ENCODE measurements around the gene ADARB2. TPM values are rescaled to one million over a fixed set of nuclear protein-coding genes. Genes with fewer than 3 reads are reported as not detected.
"Not testable (repeated sequence)": the region's sequence is repeated elsewhere in the genome, so short reads cannot be mapped to it uniquely, and the experiment has no call there.

ADARB2 gene
- total RNA-seq, 2 experiments from 2014 or later: 2.5 to 3.0 TPM

DNA sequence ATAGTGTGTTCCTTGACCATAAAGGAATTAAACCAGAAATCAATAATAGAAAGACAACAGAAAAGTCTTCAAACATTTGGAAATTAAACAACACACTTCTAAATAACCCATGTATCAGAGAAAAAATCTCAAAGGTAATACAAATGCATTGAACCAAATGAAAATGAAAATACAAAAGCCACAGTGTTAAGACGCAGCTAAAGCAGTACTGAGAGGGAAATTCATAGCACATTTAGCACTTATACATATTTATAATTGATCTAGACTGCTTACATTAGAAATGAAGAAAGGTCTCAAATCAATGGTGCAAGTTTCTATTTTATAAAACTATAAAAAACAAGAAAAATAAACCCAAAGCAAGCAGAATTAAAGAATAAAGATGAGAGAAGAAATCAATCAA lies 306.1 kb downstream of the ADARB2 start:
- POLR2A ChIA-PET: no interaction called here
- no peak for DNase-seq
- no peaks in the 10 kb centered on the region for H3K36me3 Mint-ChIP-seq (ENCODE audit: low read depth)
- no peak overlapping the region for H3K27ac Mint-ChIP-seq
- no peaks in the 10 kb centered on the region for H3K4me1 Mint-ChIP-seq
- CTCF ChIA-PET: no interaction called here
- H3K9me3 Mint-ChIP-seq: peaks cover 15% of the 10 kb centered on the region
- H3K4me3 Mint-ChIP-seq: no peak overlapping the region
- peaks cover 4% of the 10 kb centered on the region for H3K27me3 Mint-ChIP-seq

DNA sequence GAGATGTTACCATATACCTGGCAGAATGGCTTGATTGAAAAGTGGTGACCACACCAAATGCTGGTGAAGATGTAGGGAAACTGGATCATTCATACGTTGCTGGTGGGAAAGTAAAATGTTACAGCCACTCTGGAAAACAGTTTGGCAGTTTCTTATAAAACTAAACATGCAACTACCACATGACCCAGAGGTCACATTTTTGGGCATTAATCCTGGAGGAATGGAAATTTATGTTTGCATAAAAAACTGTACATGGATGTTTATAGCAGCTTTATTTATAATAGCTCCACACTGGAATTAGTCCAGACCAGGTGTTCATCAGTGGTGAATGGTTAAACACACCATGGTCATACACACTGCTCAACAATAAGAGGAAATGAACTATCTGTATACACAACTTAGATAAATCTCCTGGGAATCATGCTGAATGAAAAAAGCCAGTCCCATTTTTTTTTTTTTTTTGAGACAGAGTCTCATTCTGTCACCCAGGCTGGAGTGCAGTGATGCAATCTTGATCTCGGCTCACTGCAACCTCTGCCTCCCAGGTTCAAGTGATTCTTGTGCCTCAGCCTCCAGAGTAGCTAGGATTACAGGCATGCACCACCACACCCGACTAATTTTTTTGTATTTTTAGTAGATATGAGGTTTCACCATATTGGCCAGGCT lies 309.7 kb downstream of the ADARB2 start:
- CTCF ChIA-PET: interaction anchor here (0.5 kb wide), 1 partner anchor 59 kb away, joined by 3 read pairs; no protein-coding TSS in a partner anchor
- DNase-seq; H3K27me3 Mint-ChIP-seq; H3K4me1 Mint-ChIP-seq; H3K27ac Mint-ChIP-seq; H3K36me3 Mint-ChIP-seq (ENCODE audit: low read depth); POLR2A ChIA-PET; H3K4me3 Mint-ChIP-seq: not testable (repeated sequence)
- peaks cover 15% of the 10 kb centered on the region for H3K9me3 Mint-ChIP-seq

DNA sequence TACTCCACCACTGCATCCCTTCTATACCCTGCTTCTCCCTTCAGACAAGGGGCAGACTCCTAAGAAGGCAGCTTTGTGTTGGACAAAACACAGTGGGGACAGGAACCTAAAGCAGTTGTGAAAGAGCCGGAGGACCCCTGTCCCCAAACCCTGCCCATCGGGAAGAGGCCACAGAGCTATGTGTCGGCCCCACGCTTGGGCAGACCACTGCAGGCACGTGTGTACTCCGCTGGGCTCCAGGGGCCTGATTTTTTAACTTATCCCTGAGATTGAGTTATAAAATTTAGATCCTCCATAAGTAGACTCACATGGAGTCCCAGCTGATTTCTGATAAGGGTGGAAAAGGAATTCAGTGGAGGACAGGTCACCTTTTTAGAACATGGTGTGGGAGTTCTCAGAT lies 310.5 kb downstream of the ADARB2 start:
- no peak overlapping the region for H3K4me3 Mint-ChIP-seq
- no peak for DNase-seq
- H3K27ac Mint-ChIP-seq: no peak overlapping the region
- peaks cover 8% of the 10 kb centered on the region for H3K27me3 Mint-ChIP-seq
- CTCF ChIA-PET: no interaction called here
- POLR2A ChIA-PET: no interaction called here
- no peaks in the 10 kb centered on the region for H3K36me3 Mint-ChIP-seq (ENCODE audit: low read depth)
- H3K4me1 Mint-ChIP-seq: no peaks in the 10 kb centered on the region
- peaks cover 12% of the 10 kb centered on the region for H3K9me3 Mint-ChIP-seq

DNA sequence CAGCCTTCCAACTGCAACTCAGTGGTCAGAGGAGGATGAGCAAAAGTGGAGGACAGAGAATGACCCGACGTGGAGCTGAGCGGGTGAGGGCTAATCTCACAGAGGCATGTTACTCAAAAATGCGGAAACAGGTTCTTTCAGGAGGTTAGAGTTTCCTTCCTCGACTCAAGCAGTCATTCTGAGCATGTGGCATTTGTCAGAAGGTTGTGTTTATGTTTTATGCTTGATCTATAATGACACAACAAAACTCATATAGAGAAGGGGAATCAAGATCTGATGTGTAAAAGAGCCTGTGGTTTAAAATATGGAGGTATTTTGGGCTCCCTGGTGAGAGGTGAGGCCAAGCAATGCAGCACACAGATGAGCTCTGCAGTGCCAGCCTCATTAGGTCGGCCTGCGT lies 311.4 kb downstream of the ADARB2 start:
- POLR2A ChIA-PET: no interaction called here
- Mint-ChIP-seq H3K27ac (no peak overlapping the region), H3K36me3 (ENCODE audit: low read depth) (no peaks in the 10 kb centered on the region), H3K9me3 (peaks cover 10% of the 10 kb centered on the region), H3K4me1 (no peaks in the 10 kb centered on the region), H3K4me3 (no peak overlapping the region), H3K27me3 (peaks cover 15% of the 10 kb centered on the region)
- no peak for DNase-seq
- CTCF ChIA-PET: no interaction called here

DNA sequence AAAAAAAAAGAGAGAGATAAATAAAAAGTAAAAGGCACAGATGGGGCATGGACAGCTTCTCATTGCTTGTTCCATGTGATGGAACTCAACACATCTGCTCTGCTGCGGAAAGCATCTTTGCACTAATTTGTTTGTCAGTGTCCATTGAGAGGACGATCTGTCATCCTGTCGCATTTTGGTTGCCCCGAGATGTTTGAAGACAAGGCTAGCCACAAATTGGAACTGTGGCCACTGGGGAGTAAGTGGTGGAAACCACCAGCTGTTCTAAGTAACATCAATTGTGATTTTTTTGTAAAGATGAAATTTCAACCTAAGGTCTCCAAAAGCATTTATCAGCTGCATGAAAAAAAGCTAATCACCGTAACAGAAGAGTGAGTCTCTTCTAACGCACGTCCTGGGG lies 312.7 kb downstream of the ADARB2 start:
- Mint-ChIP-seq H3K36me3 (ENCODE audit: low read depth) (no peaks in the 10 kb centered on the region), H3K27me3 (peaks cover 17% of the 10 kb centered on the region), H3K27ac (no peak overlapping the region), H3K4me1 (no peaks in the 10 kb centered on the region), H3K9me3 (peaks cover under 1% of the 10 kb centered on the region), H3K4me3 (no peak overlapping the region)
- ChIA-PET POLR2A (interaction anchor here (0.9 kb wide), 1 partner anchor 12 kb away, joined by 3 read pairs; no protein-coding TSS in a partner anchor), CTCF (no interaction called here)
- no peak for DNase-seq

DNA sequence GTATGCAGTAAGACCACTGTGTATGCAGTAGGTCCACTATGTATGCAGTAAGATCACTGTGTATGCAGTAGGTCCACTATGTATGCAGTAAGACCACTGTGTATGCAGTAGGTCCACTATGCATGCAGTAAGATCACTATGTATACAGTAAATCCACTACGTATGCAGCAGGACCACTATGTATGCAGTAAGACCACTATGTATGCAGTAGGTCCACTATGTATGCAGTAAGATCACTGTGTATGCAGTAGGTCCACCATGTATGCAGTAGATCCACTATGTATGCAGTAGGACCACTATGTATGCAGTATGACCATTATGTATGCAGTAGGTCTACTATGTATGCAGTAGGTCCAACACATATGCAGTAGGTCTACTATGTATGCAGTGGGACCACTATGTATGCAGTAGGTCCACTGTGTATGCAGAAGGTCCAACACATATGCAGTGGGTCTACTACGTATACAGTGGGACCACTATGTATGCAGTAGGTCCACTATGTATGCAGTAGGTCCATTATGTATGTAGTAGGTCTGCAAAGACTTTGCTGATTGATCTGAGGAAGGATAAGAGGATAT lies 313.6 kb downstream of the ADARB2 start:
- Mint-ChIP-seq H3K4me3 (no peak overlapping the region), H3K27ac (no peak overlapping the region)

DNA sequence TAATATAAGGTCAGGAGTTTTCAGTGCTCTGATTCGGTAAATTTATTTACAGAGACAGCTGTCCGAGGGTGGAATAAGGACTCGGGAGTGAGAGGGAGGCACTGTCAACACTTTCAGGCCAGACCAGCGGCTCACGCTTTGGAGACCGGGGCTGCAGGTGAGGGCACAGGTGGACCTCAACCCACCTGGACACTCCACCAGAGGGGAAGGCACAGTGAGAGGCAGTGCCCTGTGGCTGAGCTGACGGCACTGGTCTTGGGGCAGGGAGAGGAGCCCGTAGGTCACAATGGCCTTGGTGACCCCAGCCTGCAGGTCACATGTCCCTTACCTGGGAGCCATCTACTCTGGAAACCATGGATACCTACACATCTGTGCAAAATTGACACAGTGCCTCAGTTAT lies 315.1 kb downstream of the ADARB2 start:
- Mint-ChIP-seq H3K9me3 (no peaks in the 10 kb centered on the region), H3K4me3 (no peak overlapping the region), H3K27ac (no peak overlapping the region), H3K27me3 (peaks cover 20% of the 10 kb centered on the region), H3K36me3 (ENCODE audit: low read depth) (no peaks in the 10 kb centered on the region), H3K4me1 (no peaks in the 10 kb centered on the region)
- ChIA-PET POLR2A (no interaction called here), CTCF (no interaction called here)
- no peak for DNase-seq

More for the DNA sequence above, 313.6 kb downstream of the ADARB2 start:
- H3K4me1 Mint-ChIP-seq: no peaks in the 10 kb centered on the region
- POLR2A ChIA-PET: interaction anchor here (0.9 kb wide), 1 partner anchor 13 kb away, joined by 3 read pairs; no protein-coding TSS in a partner anchor
- no peaks in the 10 kb centered on the region for H3K36me3 Mint-ChIP-seq (ENCODE audit: low read depth)
- no peak for DNase-seq
- CTCF ChIA-PET: no interaction called here
- peaks cover 18% of the 10 kb centered on the region for H3K27me3 Mint-ChIP-seq
- no peaks in the 10 kb centered on the region for H3K9me3 Mint-ChIP-seq

DNA sequence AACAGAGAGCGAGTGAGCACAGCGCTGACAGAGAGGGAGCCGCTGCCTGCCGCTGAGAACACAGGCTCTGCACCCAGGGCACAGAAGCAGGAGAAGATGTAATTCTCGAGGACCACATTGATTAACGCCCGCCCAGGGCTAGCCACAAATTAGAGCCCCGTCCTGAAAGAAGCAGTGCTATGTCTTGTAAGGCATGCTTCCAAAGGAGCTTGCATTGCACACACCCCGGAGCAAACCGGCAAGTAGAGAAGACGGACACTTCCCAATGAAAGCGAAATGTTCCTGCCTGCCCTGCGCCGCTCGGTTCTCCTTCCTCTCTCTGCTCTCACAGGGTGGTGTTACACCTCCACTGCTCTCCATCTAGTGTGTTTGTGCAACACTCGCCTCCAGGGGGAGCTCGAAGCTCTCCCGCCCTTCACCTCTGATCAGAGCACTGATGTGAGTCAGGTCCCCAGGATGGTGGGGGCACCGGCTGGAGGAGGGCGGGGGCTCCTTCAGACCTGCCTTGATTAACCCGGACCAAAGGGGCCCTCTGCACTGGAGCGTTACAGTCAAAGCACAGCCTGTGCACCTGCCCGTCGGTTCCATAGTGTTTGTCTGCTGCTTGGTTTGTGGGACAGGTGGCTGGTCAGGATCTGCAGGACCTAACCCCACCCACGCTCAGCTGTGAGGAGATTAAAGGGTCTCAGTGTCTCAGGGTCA lies 316.5 kb downstream of the ADARB2 start:
- peaks cover 17% of the 10 kb centered on the region for H3K27me3 Mint-ChIP-seq
- no peaks in the 10 kb centered on the region for H3K9me3 Mint-ChIP-seq
- H3K4me3 Mint-ChIP-seq: no peak overlapping the region
- ChIA-PET POLR2A (no interaction called here), CTCF (interaction anchor here (0.7 to 1.4 kb wide), 7 partner anchors 9 to 208 kb away, joined by 3 to 5 read pairs (median 3); no protein-coding TSS in a partner anchor)
- no peaks in the 10 kb centered on the region for H3K4me1 Mint-ChIP-seq
- no peak overlapping the region for H3K27ac Mint-ChIP-seq
- DNase-seq: peak; percentile 66
- no peaks in the 10 kb centered on the region for H3K36me3 Mint-ChIP-seq (ENCODE audit: low read depth)

DNA sequence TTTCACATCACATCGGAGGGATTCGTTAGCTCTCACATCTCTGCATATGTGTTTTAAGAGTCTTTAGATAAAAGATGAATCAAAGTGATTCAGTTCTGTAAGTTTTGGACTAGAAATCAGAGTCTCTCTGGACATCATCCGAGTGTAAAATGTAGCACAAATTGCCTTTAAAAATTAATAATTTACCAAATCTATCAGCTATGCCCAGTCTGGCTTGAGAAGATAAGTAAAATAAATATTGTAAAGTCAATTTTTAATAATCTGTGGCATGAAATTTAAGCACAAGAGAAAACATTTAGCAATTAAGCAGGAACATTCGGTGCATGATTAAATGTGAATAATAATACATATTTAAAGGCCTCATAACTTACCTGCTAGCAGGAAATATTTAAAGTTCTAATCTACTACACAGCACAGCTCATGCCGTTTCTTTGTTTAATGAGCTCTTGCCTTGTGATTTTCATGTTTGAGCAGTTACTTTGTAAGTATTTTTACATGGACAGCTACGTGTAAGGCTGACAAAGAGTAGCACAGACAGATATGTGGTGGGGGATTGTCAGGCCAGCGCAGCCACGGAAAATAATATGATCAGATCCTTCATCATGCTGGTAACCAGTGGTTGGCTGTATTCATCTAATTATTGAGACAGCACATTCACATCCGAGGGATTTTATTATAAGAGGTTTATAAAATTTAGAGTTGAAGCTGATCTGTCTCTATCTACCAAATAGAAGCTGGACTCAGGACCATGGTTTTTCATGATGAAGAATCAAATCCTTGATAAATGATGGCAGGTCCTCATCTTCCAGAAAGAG lies 317.3 kb downstream of the ADARB2 start:
- Mint-ChIP-seq H3K9me3 (no peaks in the 10 kb centered on the region), H3K27ac (no peak overlapping the region), H3K27me3 (peaks cover 14% of the 10 kb centered on the region), H3K4me1 (no peaks in the 10 kb centered on the region), H3K4me3 (no peak overlapping the region), H3K36me3 (ENCODE audit: low read depth) (no peaks in the 10 kb centered on the region)
- DNase-seq: no peak
- ChIA-PET CTCF (interaction anchor here (0.7 to 1.4 kb wide), 6 partner anchors 8 to 208 kb away, joined by 3 to 5 read pairs (median 3); no protein-coding TSS in a partner anchor), POLR2A (no interaction called here)

DNA sequence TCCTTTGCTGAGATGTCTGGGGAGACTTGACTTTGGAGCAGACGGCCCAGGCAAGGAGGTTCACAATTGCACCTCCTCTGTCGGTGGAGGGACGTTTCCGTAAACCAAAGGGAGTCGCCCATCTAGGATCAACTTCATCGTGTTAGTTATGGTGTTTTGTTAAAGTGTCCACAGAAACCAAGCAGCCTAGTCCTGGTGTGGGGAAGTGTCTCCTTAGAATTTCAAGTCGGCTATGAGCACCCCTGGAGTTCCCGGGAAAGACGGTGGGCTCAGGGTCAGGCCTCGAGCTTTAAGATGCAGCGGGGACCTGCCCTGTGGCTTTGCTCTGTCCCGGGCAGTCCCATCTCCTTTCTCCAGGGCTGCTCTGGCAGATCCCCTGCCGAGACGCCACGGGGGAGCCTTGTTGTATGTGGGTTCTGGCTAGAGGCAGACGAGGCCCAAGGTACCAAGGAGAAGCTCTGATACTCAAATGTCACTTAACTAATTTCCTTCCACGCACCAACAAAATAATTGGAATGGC lies 319.2 kb downstream of the ADARB2 start:
- ChIA-PET POLR2A (no interaction called here), CTCF (no interaction called here)
- Mint-ChIP-seq H3K36me3 (ENCODE audit: low read depth) (no peaks in the 10 kb centered on the region), H3K4me1 (no peaks in the 10 kb centered on the region), H3K9me3 (no peaks in the 10 kb centered on the region), H3K4me3 (no peak overlapping the region), H3K27ac (no peak overlapping the region), H3K27me3 (peaks cover 14% of the 10 kb centered on the region)
- peak; percentile 6 for DNase-seq

DNA sequence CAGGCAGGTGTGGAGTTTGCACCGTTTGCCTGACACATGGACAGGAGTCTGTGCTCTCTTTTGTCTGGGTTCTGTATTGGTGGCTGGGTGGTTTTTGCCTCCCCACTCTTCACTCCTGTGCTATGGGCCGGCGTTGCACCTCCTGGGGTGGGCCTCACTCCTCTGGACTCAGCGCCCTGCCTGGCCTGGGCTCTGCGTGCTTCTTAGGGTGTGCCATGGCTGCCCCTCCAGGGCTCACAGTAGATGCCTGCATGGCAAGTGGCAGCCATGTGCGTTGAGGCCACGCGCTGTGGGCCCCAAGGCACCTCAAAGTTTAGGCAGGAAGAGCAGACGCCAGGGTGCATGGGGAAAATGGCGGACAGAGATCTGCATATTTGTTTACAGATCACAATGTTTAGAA lies 319.8 kb downstream of the ADARB2 start:
- H3K27ac Mint-ChIP-seq: no peak overlapping the region
- no peaks in the 10 kb centered on the region for H3K4me1 Mint-ChIP-seq

DNA sequence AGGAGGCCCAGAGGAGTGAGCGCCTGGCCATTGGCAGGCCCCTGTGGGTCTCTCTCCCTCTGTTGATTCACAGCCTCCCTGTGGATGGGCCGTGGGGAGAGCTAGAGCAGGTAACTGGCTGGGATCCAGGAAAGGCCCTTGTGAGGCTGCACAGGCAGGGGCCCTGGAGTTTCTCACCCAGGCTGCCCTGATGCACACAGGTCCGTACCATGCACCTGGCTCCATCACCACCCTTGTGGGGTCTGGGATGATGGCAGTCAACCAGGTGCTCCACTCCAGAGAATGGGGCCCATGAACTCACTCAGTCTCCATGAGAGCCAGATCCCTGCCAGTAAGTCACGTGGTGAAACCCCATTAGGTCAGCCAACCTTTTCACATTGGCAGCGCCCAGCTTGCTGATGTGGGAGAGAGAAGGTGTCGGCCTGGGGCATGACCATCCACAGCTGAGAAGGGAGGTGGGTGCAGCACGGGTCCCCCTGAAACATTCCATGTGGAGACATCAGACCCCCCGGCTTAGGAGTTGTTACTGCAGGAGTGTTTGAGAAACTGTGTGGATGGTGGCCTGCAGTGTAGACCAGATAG lies 320.8 kb downstream of the ADARB2 start:
- DNase-seq: no peak
- Mint-ChIP-seq H3K27ac (no peak overlapping the region), H3K36me3 (ENCODE audit: low read depth) (no peaks in the 10 kb centered on the region), H3K27me3 (peaks cover 13% of the 10 kb centered on the region), H3K4me1 (no peaks in the 10 kb centered on the region), H3K4me3 (no peak overlapping the region), H3K9me3 (no peaks in the 10 kb centered on the region)
- ChIA-PET POLR2A (no interaction called here), CTCF (no interaction called here)

More for the DNA sequence above, 319.8 kb downstream of the ADARB2 start:
- no peak for DNase-seq
- Mint-ChIP-seq H3K9me3 (no peaks in the 10 kb centered on the region), H3K4me3 (no peak overlapping the region), H3K36me3 (ENCODE audit: low read depth) (no peaks in the 10 kb centered on the region), H3K27me3 (peaks cover 14% of the 10 kb centered on the region)
- POLR2A ChIA-PET: no interaction called here
- CTCF ChIA-PET: no interaction called here

DNA sequence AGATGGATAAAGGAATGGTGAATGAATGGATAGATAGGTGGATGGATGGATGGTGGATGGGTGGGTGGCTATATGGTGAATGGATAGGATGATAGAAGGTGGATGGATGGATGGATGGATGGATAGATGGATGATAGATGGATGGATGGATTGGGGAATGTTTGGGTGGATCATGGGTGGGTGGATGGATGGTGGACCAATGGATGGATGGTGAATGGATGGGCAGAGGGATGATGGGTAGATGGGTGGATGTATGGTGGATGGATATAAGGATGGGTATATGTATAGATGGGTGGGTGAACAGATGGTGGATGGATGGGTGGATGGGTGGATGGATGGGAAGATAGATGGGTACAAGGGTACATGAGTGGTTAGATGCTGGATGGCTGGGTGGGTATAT lies 322.4 kb downstream of the ADARB2 start:
- CTCF ChIA-PET: no interaction called here
- no peaks in the 10 kb centered on the region for H3K9me3 Mint-ChIP-seq
- no peak overlapping the region for H3K4me3 Mint-ChIP-seq
- no peaks in the 10 kb centered on the region for H3K36me3 Mint-ChIP-seq (ENCODE audit: low read depth)
- H3K27me3 Mint-ChIP-seq: peaks cover 6% of the 10 kb centered on the region
- no peaks in the 10 kb centered on the region for H3K4me1 Mint-ChIP-seq
- no peak overlapping the region for H3K27ac Mint-ChIP-seq
- DNase-seq: no peak
- POLR2A ChIA-PET: no interaction called here
